ENCODE results near the gene OPCML. TPM values are rescaled to one million over a fixed set of nuclear protein-coding genes. Genes with fewer than 3 reads are reported as not detected.

OPCML gene
- total and polyA plus RNA-seq, 4 donors = under 0.01 to 0.01 TPM; not detected in 2

DNA sequence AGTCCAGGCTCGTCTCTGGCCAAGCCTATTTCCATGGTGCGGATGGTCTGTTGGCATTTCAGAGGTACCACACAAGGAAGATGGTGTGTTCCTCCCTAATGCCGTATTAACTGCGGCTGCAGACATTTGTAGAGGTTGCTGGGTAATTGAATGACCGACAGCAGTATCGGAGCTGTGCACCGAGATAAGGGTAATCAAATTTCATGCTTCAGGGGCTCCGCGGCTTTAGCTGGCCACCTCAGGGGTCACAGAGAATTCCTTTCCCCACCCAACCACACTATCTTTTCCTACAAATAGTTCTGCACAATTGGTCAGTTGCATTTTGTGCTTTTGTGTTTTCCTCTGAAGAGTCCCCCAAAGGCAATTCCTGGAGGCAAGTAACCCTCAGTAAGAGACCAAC, 297.4 kb downstream of the OPCML start:
- Histone ChIP-seq H3K4me3 (ENCODE audit: low read depth in 1 of 3, low read length in 3 of 3) (no peak overlapping the region), H3K4me1 (ENCODE audit: control insufficient read depth in 4 of 4, insufficient read depth in 4 of 4, low read length in 3 of 4) (no peaks in the 10 kb centered on the region), H3K9me3 (ENCODE audit: control insufficient read depth in 4 of 4, low read length in 3 of 4) (peaks cover 0 to 4% (median 1%) of the 10 kb centered on the region in 4 donors), H3K27ac (ENCODE audit: low read depth in 1 of 2, low read length in 2 of 2) (no peak overlapping the region), H3K27me3 (ENCODE audit: control insufficient read depth in 4 of 4, insufficient read depth in 4 of 4, low read length in 3 of 4) (peaks cover 0 to 13% (median 4%) of the 10 kb centered on the region in 4 donors), H3K36me3 (ENCODE audit: control insufficient read depth in 4 of 4, insufficient read depth in 3 of 4, low read depth in 1 of 4, low read length in 3 of 4) (no peaks in the 10 kb centered on the region), H3K9ac (ENCODE audit: low read depth in 1 of 2, low read length in 2 of 2) (no peak overlapping the region)
- DNase-seq (ENCODE audit: low spot score) = no peak
- 51% methylated on average over 9 of the region's 9 CpGs for WGBS
- no peak for TF ChIP-seq FOXA2 (IDR thresholded peaks at IDR 0.05)
- TF ChIP-seq, protein P1, sequence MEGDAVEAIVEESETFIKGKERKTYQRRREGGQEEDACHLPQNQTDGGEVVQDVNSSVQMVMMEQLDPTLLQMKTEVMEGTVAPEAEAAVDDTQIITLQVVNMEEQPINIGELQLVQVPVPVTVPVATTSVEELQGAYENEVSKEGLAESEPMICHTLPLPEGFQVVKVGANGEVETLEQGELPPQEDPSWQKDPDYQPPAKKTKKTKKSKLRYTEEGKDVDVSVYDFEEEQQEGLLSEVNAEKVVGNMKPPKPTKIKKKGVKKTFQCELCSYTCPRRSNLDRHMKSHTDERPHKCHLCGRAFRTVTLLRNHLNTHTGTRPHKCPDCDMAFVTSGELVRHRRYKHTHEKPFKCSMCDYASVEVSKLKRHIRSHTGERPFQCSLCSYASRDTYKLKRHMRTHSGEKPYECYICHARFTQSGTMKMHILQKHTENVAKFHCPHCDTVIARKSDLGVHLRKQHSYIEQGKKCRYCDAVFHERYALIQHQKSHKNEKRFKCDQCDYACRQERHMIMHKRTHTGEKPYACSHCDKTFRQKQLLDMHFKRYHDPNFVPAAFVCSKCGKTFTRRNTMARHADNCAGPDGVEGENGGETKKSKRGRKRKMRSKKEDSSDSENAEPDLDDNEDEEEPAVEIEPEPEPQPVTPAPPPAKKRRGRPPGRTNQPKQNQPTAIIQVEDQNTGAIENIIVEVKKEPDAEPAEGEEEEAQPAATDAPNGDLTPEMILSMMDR (IDR thresholded peaks at IDR 0.05; ENCODE audit: low read depth, low read length, missing input control) = no peak
- TF ChIP-seq GABPA (IDR thresholded peaks at IDR 0.05 in 1 of 2, conservative IDR thresholded peaks at IDR 0.05 in 1 of 2) = no peak
- no peak for TF ChIP-seq JUND (IDR thresholded peaks at IDR 0.05)
- no peak for TF ChIP-seq HNF4G (IDR thresholded peaks at IDR 0.05)
- TF ChIP-seq TAF1 (conservative IDR thresholded peaks at IDR 0.05) = no peak
- no peak for TF ChIP-seq RXRA (IDR thresholded peaks at IDR 0.05)
- TF ChIP-seq, protein P2, sequence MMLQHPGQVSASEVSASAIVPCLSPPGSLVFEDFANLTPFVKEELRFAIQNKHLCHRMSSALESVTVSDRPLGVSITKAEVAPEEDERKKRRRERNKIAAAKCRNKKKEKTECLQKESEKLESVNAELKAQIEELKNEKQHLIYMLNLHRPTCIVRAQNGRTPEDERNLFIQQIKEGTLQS (IDR thresholded peaks at IDR 0.05) = no peak
- TF ChIP-seq, protein P3, sequence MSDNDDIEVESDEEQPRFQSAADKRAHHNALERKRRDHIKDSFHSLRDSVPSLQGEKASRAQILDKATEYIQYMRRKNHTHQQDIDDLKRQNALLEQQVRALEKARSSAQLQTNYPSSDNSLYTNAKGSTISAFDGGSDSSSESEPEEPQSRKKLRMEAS (IDR thresholded peaks at IDR 0.05) = no peak

DNA sequence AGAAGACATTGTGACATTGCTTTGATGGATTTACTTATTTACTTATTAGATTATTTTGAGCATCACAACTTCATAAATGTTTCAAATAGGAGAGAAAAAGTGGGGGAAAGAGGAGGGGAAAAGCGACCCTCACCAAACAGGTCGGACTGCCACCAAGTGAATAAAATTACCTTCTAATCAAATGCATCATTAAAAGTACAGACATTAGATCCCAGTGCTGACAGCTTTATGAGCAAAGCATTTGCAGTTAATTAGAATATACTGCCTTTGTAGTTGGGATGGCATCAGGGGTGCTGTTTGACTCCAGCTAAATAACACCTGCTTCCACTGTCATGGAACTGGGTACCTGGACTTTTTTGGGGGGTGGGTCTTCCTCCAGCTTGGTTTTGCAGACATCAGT, 299.6 kb downstream of the OPCML start:
- Histone ChIP-seq H3K4me1 (ENCODE audit: control insufficient read depth in 4 of 4, insufficient read depth in 4 of 4, low read length in 3 of 4) (no peaks in the 10 kb centered on the region), H3K27ac (ENCODE audit: low read depth in 1 of 2, low read length in 2 of 2) (no peak overlapping the region), H3K36me3 (ENCODE audit: control insufficient read depth in 4 of 4, insufficient read depth in 3 of 4, low read depth in 1 of 4, low read length in 3 of 4) (no peaks in the 10 kb centered on the region), H3K27me3 (ENCODE audit: control insufficient read depth in 4 of 4, insufficient read depth in 4 of 4, low read length in 3 of 4) (peaks cover 0 to 13% (median 2%) of the 10 kb centered on the region in 4 donors), H3K9me3 (ENCODE audit: control insufficient read depth in 4 of 4, low read length in 3 of 4) (peaks cover 0 to 4% (median 1%) of the 10 kb centered on the region in 4 donors), H3K4me3 (ENCODE audit: low read depth in 1 of 3, low read length in 3 of 3) (no peak overlapping the region), H3K9ac (ENCODE audit: low read depth in 1 of 2, low read length in 2 of 2) (no peak overlapping the region)
- TF ChIP-seq, protein P1 (IDR thresholded peaks at IDR 0.05; ENCODE audit: low read depth, low read length, missing input control) = no peak
- TF ChIP-seq SP1 (IDR thresholded peaks at IDR 0.05) (no peak), HNF4A (conservative IDR thresholded peaks at IDR 0.05) (no peak), HNF4G (IDR thresholded peaks at IDR 0.05) (no peak), GABPA (IDR thresholded peaks at IDR 0.05 in 1 of 2, conservative IDR thresholded peaks at IDR 0.05 in 1 of 2) (no peak), NR2F2 (IDR thresholded peaks at IDR 0.05) (no peak), RXRA (IDR thresholded peaks at IDR 0.05) (no peak), TAF1 (conservative IDR thresholded peaks at IDR 0.05) (no peak), JUND (IDR thresholded peaks at IDR 0.05) (no peak), YY1 (IDR thresholded peaks at IDR 0.05) (no peak), FOXA1 (IDR thresholded peaks at IDR 0.05) (no peak)
- TF ChIP-seq, protein P2 (IDR thresholded peaks at IDR 0.05) = no peak
- TF ChIP-seq, protein P3 (IDR thresholded peaks at IDR 0.05) = no peak
- TF ChIP-seq, protein P4, sequence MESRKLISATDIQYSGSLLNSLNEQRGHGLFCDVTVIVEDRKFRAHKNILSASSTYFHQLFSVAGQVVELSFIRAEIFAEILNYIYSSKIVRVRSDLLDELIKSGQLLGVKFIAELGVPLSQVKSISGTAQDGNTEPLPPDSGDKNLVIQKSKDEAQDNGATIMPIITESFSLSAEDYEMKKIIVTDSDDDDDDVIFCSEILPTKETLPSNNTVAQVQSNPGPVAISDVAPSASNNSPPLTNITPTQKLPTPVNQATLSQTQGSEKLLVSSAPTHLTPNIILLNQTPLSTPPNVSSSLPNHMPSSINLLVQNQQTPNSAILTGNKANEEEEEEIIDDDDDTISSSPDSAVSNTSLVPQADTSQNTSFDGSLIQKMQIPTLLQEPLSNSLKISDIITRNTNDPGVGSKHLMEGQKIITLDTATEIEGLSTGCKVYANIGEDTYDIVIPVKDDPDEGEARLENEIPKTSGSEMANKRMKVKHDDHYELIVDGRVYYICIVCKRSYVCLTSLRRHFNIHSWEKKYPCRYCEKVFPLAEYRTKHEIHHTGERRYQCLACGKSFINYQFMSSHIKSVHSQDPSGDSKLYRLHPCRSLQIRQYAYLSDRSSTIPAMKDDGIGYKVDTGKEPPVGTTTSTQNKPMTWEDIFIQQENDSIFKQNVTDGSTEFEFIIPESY (IDR thresholded peaks at IDR 0.05) = no peak
- TF ChIP-seq, protein P5, sequence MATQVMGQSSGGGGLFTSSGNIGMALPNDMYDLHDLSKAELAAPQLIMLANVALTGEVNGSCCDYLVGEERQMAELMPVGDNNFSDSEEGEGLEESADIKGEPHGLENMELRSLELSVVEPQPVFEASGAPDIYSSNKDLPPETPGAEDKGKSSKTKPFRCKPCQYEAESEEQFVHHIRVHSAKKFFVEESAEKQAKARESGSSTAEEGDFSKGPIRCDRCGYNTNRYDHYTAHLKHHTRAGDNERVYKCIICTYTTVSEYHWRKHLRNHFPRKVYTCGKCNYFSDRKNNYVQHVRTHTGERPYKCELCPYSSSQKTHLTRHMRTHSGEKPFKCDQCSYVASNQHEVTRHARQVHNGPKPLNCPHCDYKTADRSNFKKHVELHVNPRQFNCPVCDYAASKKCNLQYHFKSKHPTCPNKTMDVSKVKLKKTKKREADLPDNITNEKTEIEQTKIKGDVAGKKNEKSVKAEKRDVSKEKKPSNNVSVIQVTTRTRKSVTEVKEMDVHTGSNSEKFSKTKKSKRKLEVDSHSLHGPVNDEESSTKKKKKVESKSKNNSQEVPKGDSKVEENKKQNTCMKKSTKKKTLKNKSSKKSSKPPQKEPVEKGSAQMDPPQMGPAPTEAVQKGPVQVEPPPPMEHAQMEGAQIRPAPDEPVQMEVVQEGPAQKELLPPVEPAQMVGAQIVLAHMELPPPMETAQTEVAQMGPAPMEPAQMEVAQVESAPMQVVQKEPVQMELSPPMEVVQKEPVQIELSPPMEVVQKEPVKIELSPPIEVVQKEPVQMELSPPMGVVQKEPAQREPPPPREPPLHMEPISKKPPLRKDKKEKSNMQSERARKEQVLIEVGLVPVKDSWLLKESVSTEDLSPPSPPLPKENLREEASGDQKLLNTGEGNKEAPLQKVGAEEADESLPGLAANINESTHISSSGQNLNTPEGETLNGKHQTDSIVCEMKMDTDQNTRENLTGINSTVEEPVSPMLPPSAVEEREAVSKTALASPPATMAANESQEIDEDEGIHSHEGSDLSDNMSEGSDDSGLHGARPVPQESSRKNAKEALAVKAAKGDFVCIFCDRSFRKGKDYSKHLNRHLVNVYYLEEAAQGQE (IDR thresholded peaks at IDR 0.05) = no peak
- 46% methylated on average over 2 of the region's 2 CpGs for WGBS
- no peak for DNase-seq (ENCODE audit: low spot score)
